IMR-90 (cell line): ENCODE measurements around the gene ZFHX3. TPM values are rescaled to one million over a fixed set of nuclear protein-coding genes. Genes with fewer than 3 reads are reported as not detected.

Experiments
- ATAC-seq: fragments of 200-7000 bp; cut with Tn5 transposase; 2 replicates; pipeline ENCODE4 v1.9.1; 2020; ENCODE audit warnings: low read depth, mild to moderate bottlenecking, moderate library complexity
- BruUV-seq: library from RNA; stranded (reverse); fragments of 400-500 nt; replicated peaks from 2 replicates; lab custom pipeline; 2021; lab: Mats Ljungman, UMichigan
- CTCF ChIA-PET: fragments of 300-600 bp; formaldehyde crosslinking; extraction: SDS; loops from one replicate; lab custom pipeline; 2021; ENCODE audit warnings: antibody characterized with exemption; lab: Yijun Ruan, JAX
- POLR2A ChIA-PET: fragments of 300-600 bp; sonication (Branson Sonifier 250); formaldehyde crosslinking; loops from one replicate; lab custom pipeline; 2022; ENCODE audit warnings: antibody characterized with exemption; ENCODE audit not compliant: unreplicated experiment; lab: Charles Lee
- DNase-seq: peaks from one replicate; pipeline ENCODE4 v3.0.0; 2013
- H2AFZ ChIP-seq: replicated peaks from 2 replicates; pipeline ENCODE3; 2013; ENCODE audit warnings: low read length, mild to moderate bottlenecking; ENCODE audit not compliant: poor library complexity
- H2AK5ac ChIP-seq: 2 replicates; pipeline ENCODE4 v1.6.1; 2013; ENCODE audit warnings: low read depth, low read length, inconsistent platforms
- H2AK9ac ChIP-seq: replicated peaks from 2 replicates; pipeline ENCODE3; 2013; ENCODE audit warnings: mild to moderate bottlenecking, low read depth, low read length, moderate library complexity; ENCODE audit not compliant: poor library complexity
- H2BK120ac ChIP-seq: 2 replicates; pipeline ENCODE4 v1.6.1; 2013; ENCODE audit warnings: low read depth, low read length, inconsistent platforms
- H2BK15ac ChIP-seq: 3 replicates; pipeline ENCODE4 v1.6.1; 2013; ENCODE audit warnings: low read depth, low read length, inconsistent platforms
- H2BK20ac ChIP-seq: 2 replicates; pipeline ENCODE4 v1.6.1; 2013; ENCODE audit warnings: low read depth, mild to moderate bottlenecking, inconsistent platforms, low read length, moderate library complexity
- H2BK5ac ChIP-seq: 2 replicates; pipeline ENCODE4 v1.6.1; 2013; ENCODE audit warnings: mild to moderate bottlenecking, low read depth, low read length, inconsistent platforms; ENCODE audit not compliant: poor library complexity, severe bottlenecking
- H3K14ac ChIP-seq: replicated peaks from 2 replicates; pipeline ENCODE4 v1.6.1; 2013; ENCODE audit warnings: low read depth, low read length, inconsistent platforms
- H3K18ac ChIP-seq: 2 replicates; pipeline ENCODE4 v1.6.1; 2013; ENCODE audit warnings: low read depth, low read length, control low read depth
- H3K23ac ChIP-seq: 2 replicates; pipeline ENCODE4 v1.6.1; 2013; ENCODE audit warnings: low read depth, low read length, inconsistent platforms
- H3K27ac ChIP-seq: 2 replicates; pipeline ENCODE4 v1.5.1; 2013; ENCODE audit warnings: mild to moderate bottlenecking, control low read depth, low read length; ENCODE audit not compliant: insufficient read depth
- H3K27me3 ChIP-seq: 2 replicates; pipeline ENCODE4 v1.6.1; 2013; ENCODE audit warnings: low read length; ENCODE audit not compliant: control insufficient read depth, insufficient read depth
- H3K36me3 ChIP-seq: 2 replicates; pipeline ENCODE4 v1.6.1; 2013; ENCODE audit warnings: low read length, mixed read lengths; ENCODE audit not compliant: control insufficient read depth, insufficient read depth
- H3K4ac ChIP-seq: 2 replicates; pipeline ENCODE4 v1.6.1; 2013; ENCODE audit warnings: low read depth, low read length, inconsistent platforms
- H3K4me1 ChIP-seq: 2 replicates; pipeline ENCODE4 v1.6.1; 2013; ENCODE audit warnings: low read length, mixed read lengths; ENCODE audit not compliant: control insufficient read depth, insufficient read depth
- H3K4me2 ChIP-seq: 2 replicates; pipeline ENCODE4 v1.6.1; 2013; ENCODE audit warnings: low read depth, mild to moderate bottlenecking, control low read depth, low read length, moderate library complexity
- H3K4me3 ChIP-seq: 2 replicates; pipeline ENCODE4 v1.5.1; 2013; ENCODE audit warnings: low read depth, mild to moderate bottlenecking, control low read depth, low read length, moderate library complexity; ENCODE audit not compliant: insufficient read depth
- H3K56ac ChIP-seq: 2 replicates; pipeline ENCODE4 v1.6.1; 2013; ENCODE audit warnings: low read length, inconsistent platforms; ENCODE audit not compliant: insufficient read depth; ENCODE audit errors: extremely low read depth
- H3K79me1 ChIP-seq, 2 experiments: 2 replicates each; pipeline ENCODE4 v1.6.1; 2013; ENCODE audit warnings: low read length in 2 of 2, inconsistent platforms in 1 of 2, low read depth in 1 of 2
- H3K9ac ChIP-seq: 2 replicates; pipeline ENCODE4 v1.6.1; 2013; ENCODE audit warnings: low read depth, low read length, control low read depth
- H3K9me1 ChIP-seq: 2 replicates; pipeline ENCODE4 v1.6.1; 2013; ENCODE audit warnings: low read length, inconsistent platforms; ENCODE audit not compliant: insufficient read depth
- H3K9me3 ChIP-seq: 2 replicates; pipeline ENCODE4 v1.6.1; 2013; ENCODE audit warnings: low read length; ENCODE audit not compliant: control insufficient read depth, insufficient read depth
- H4K20me1 ChIP-seq: 2 replicates; pipeline ENCODE4 v1.6.1; 2013; ENCODE audit warnings: low read length, inconsistent platforms; ENCODE audit not compliant: insufficient read depth
- H4K5ac ChIP-seq: 2 replicates; pipeline ENCODE4 v1.6.1; 2013; ENCODE audit warnings: mild to moderate bottlenecking, low read depth, low read length, control low read depth
- H4K8ac ChIP-seq, 2 experiments: 2 replicates each; pipeline ENCODE4 v1.6.1; 2013; ENCODE audit warnings: low read depth in 2 of 2, low read length in 2 of 2, control low read depth in 1 of 2, inconsistent platforms in 1 of 2
- H4K91ac ChIP-seq: 2 replicates; pipeline ENCODE4 v1.6.1; 2013; ENCODE audit warnings: low read depth, low read length, inconsistent platforms; ENCODE audit not compliant: insufficient read depth
- BHLHE40 ChIP-seq: fragments of 150-350 bp; IDR thresholded peaks from 2 replicates; pipeline ENCODE4 v1.6.1; 2016; ENCODE audit warnings: mild to moderate bottlenecking, low read depth, low read length
- CEBPB ChIP-seq: IDR thresholded peaks from 2 replicates; pipeline ENCODE4 v1.6.1; 2012; ENCODE audit warnings: low read depth, low read length, improper control_type of control experiment
- CHD1 ChIP-seq: IDR thresholded peaks from 2 replicates; pipeline ENCODE4 v1.6.1; 2012; ENCODE audit warnings: low read depth, low read length, improper control_type of control experiment
- MAFK ChIP-seq: IDR thresholded peaks from 2 replicates; pipeline ENCODE4 v1.6.1; 2012; ENCODE audit warnings: low read depth, low read length, improper control_type of control experiment
- MAZ ChIP-seq: IDR thresholded peaks from 2 replicates; pipeline ENCODE4 v1.6.1; 2012; ENCODE audit warnings: low read depth, mild to moderate bottlenecking, low read length, improper control_type of control experiment, moderate library complexity, borderline replicate concordance
- MXI1 ChIP-seq: IDR thresholded peaks from 2 replicates; pipeline ENCODE4 v1.6.1; 2012; ENCODE audit warnings: low read depth, mild to moderate bottlenecking, low read length, moderate library complexity, borderline replicate concordance
- NFE2L2 ChIP-seq: fragments of 150-350 bp; IDR thresholded peaks from 2 replicates; pipeline ENCODE4 v1.6.1; 2016; ENCODE audit warnings: low read depth, mild to moderate bottlenecking, low read length
- POLR2A ChIP-seq: IDR thresholded peaks from 2 replicates; pipeline ENCODE4 v1.6.1; 2012; ENCODE audit warnings: mild to moderate bottlenecking, low read depth, low read length
- RAD21 ChIP-seq: IDR thresholded peaks from 2 replicates; pipeline ENCODE4 v1.6.1; 2012; ENCODE audit warnings: low read length, improper control_type of control experiment
- RCOR1 ChIP-seq: IDR thresholded peaks from 2 replicates; pipeline ENCODE4 v1.6.1; 2012; ENCODE audit warnings: mild to moderate bottlenecking, low read length, improper control_type of control experiment; ENCODE audit not compliant: insufficient replicate concordance
- RFX5 ChIP-seq: IDR thresholded peaks from 2 replicates; pipeline ENCODE4 v1.8.0; 2012; ENCODE audit warnings: low read depth, mild to moderate bottlenecking, low read length, moderate library complexity
- SMC3 ChIP-seq: fragments of 150-350 bp; IDR thresholded peaks from 2 replicates; pipeline ENCODE4 v1.6.1; 2016; ENCODE audit warnings: low read depth, mild to moderate bottlenecking, antibody characterized with exemption, low read length, moderate library complexity
- WGBS, 2 experiments: methylation state at CpG; one replicate each; pipeline versions ENCODE4 v1.1.5 to v1.1.7; 2013; ENCODE audit warnings: missing lambda C conversion rate in 2 of 2; ENCODE audit not compliant: insufficient read length in 1 of 2; ENCODE audit errors: extremely low coverage in 2 of 2; 5-methylcytosine and 5-hydroxymethylcytosine counted together
- dilution Hi-C: fragments of 300-500 bp; cut with HindIII; formaldehyde crosslinking; loops from one replicate; pipeline ENCODE4 v1.14.3; 2018; ENCODE audit warnings: low sequenced_read_pairs; ENCODE audit not compliant: unreplicated experiment
- in situ Hi-C: fragments of 300-500 bp; cut with MboI; formaldehyde crosslinking; loops from 3 replicates; pipeline ENCODE4 v1.14.3; 2019; ENCODE audit warnings: low sequenced_read_pairs, inconsistent platforms, mixed read lengths
- intact Hi-C: fragments of 100-400 bp; cut with micrococcal nuclease; formaldehyde crosslinking; loops from 2 replicates; pipeline ENCODE4 v1.10.0; 2022
- polyA plus RNA-seq, 3 experiments: library from polyadenylated mRNA; depleted of rRNA; stranded (reverse); fragments of >200 nt; gene quantifications; 2 replicates each; pipeline ENCODE4 v1.2.3, GENCODE V29; 2012; ENCODE audit warnings: low replicate concordance in 1 of 3
- total RNA-seq: library from RNA; depleted of rRNA; stranded (reverse); fragments of >200 nt; gene quantifications from 2 replicates; pipeline ENCODE4 v1.2.3, GENCODE V29; 2012
- TF ChIP-seq, protein P1 (sequence below): fragments of 150-350 bp; IDR thresholded peaks from 2 replicates; pipeline ENCODE4 v1.6.1; 2017; ENCODE audit warnings: mild to moderate bottlenecking, antibody characterized with exemption, low read length, low read depth
- TF ChIP-seq, protein P2 (sequence below): conservative IDR thresholded peaks from 2 replicates; pipeline ENCODE4 v1.5.1; 2012; ENCODE audit warnings: mild to moderate bottlenecking, low read depth, low read length, improper control_type of control experiment
- TF ChIP-seq, protein P3 (sequence below): fragments of 150-350 bp; IDR thresholded peaks from 2 replicates; pipeline ENCODE4 v1.6.1; 2016; ENCODE audit warnings: low read depth, mild to moderate bottlenecking, low read length, moderate library complexity, borderline replicate concordance

ZFHX3 gene
- total and polyA plus RNA-seq, 2 of the 4 experiments (the other 2 are of a cell fraction), result 1.4 to 1.7 TPM

DNA sequence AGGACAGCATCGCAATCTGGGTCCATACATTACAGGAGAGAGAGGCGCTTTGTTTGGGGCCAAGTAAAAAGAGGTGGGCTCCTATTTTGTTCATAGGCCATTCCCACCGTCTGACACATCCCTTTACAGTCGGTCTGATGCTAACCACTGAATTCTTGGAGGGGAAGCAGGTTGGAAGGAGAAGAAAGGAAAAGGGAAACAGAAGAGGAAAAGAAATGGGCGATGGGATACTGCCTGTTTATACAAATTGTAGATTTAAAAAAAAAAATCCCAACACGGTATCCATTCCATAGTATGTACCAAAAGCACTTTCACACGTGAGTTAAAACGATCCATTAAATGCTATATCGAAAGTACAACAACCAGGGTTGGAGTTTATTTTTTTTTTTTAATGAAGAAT lies 4.0 kb upstream of the ZFHX3 start:
- Histone ChIP-seq H3K4me3 (peak overlapping the region; percentile 6; the same call in 1 of the 2 replicates), H3K79me1 (peaks cover 24 to 73% of the 10 kb centered on the region in 2 experiments; a peak in 3 of 4 replicates), H4K5ac (peak overlapping the region; percentile 85), H2BK15ac (no peak overlapping the region), H2AK9ac (no peak overlapping the region), H3K18ac (peak overlapping the region; percentile 59), H4K8ac (peak overlapping the region; percentile 60 to 98), H2BK120ac (peak overlapping the region; percentile 98), H4K20me1 (peaks cover under 1% of the 10 kb centered on the region; the same call in 1 of the 2 replicates), H3K9ac (peak overlapping the region; percentile 85), H2BK5ac (peak overlapping the region; percentile 99), H3K9me1 (0 out of 2 replicates have a peak, but pooled peaks cover 3% of the 10 kb centered on the region), H3K56ac (peak overlapping the region; percentile 8; the same call in 1 of the 2 replicates), H3K4me2 (peak overlapping the region; percentile 88), H3K9me3 (no peaks in the 10 kb centered on the region), H3K36me3 (no peaks in the 10 kb centered on the region), H2AFZ (peak overlapping the region; percentile 57), H3K14ac (peak overlapping the region; percentile 95; the same call in 1 of the 2 replicates), H4K91ac (peak overlapping the region; percentile 48; the same call in 1 of the 2 replicates), H3K4me1 (peaks cover 46% of the 10 kb centered on the region), H3K27ac (peak overlapping the region; percentile 94; the same call in 1 of the 2 replicates), H3K27me3 (no peaks in the 10 kb centered on the region), H3K4ac (peak overlapping the region; percentile 59), H2BK20ac (peak overlapping the region; percentile 71; the same call in 1 of the 2 replicates), H3K23ac (peak overlapping the region; percentile 100; the same call in 1 of the 2 replicates), H2AK5ac (peak overlapping the region; percentile 5; the same call in 1 of the 2 replicates)
- in situ Hi-C loops, result loop anchor here (10.0 to 25.0 kb wide), 2 partner anchors 207 to 1235 kb away; partner anchors contain the start of gene PSMD7
- BruUV-seq, result no TSS peak
- no peak for ATAC-seq
- dilution Hi-C loops, result no loop called here
- no CpG with 5 or more reads among the region's 9 CpGs for WGBS, 2 experiments
- intact Hi-C loops, result loop anchor here (5.0 to 10.0 kb wide), 6 partner anchors 363 to 927 kb away; no protein-coding TSS in a partner anchor
- ChIA-PET CTCF (interaction anchor here (1.2 kb wide), 1 partner anchor 220 kb away, joined by 4 read pairs; no protein-coding TSS in a partner anchor), POLR2A (interaction anchor here (0.6 to 0.7 kb wide), 2 partner anchors 179 to 212 kb away, joined by 4 read pairs; no protein-coding TSS in a partner anchor)
- peak; percentile 59 for DNase-seq
- TF ChIP-seq NFE2L2, result no peak
- TF ChIP-seq, protein P1, sequence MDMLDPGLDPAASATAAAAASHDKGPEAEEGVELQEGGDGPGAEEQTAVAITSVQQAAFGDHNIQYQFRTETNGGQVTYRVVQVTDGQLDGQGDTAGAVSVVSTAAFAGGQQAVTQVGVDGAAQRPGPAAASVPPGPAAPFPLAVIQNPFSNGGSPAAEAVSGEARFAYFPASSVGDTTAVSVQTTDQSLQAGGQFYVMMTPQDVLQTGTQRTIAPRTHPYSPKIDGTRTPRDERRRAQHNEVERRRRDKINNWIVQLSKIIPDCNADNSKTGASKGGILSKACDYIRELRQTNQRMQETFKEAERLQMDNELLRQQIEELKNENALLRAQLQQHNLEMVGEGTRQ, result no peak
- no peak for TF ChIP-seq CHD1
- TF ChIP-seq, protein P2, sequence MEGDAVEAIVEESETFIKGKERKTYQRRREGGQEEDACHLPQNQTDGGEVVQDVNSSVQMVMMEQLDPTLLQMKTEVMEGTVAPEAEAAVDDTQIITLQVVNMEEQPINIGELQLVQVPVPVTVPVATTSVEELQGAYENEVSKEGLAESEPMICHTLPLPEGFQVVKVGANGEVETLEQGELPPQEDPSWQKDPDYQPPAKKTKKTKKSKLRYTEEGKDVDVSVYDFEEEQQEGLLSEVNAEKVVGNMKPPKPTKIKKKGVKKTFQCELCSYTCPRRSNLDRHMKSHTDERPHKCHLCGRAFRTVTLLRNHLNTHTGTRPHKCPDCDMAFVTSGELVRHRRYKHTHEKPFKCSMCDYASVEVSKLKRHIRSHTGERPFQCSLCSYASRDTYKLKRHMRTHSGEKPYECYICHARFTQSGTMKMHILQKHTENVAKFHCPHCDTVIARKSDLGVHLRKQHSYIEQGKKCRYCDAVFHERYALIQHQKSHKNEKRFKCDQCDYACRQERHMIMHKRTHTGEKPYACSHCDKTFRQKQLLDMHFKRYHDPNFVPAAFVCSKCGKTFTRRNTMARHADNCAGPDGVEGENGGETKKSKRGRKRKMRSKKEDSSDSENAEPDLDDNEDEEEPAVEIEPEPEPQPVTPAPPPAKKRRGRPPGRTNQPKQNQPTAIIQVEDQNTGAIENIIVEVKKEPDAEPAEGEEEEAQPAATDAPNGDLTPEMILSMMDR, result no peak
- no peak for TF ChIP-seq BHLHE40
- TF ChIP-seq SMC3, result no peak
- no peak for TF ChIP-seq MXI1
- TF ChIP-seq, protein P3, sequence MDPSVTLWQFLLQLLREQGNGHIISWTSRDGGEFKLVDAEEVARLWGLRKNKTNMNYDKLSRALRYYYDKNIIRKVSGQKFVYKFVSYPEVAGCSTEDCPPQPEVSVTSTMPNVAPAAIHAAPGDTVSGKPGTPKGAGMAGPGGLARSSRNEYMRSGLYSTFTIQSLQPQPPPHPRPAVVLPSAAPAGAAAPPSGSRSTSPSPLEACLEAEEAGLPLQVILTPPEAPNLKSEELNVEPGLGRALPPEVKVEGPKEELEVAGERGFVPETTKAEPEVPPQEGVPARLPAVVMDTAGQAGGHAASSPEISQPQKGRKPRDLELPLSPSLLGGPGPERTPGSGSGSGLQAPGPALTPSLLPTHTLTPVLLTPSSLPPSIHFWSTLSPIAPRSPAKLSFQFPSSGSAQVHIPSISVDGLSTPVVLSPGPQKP, result no peak
- no peak for TF ChIP-seq MAZ
- no peak for TF ChIP-seq CEBPB
- TF ChIP-seq MAFK, result no peak
- TF ChIP-seq RCOR1, result no peak
- no peak for TF ChIP-seq RFX5
- no peak for TF ChIP-seq RAD21
- no peak for TF ChIP-seq POLR2A
